ENCODE measurements around the gene TRAPPC1. TPM values are rescaled to one million over a fixed set of nuclear protein-coding genes. Genes with fewer than 3 reads are reported as not detected.

The TRAPPC1 gene
- total RNA-seq, 1 experiment from 2014 or later = 111 TPM

DNA sequence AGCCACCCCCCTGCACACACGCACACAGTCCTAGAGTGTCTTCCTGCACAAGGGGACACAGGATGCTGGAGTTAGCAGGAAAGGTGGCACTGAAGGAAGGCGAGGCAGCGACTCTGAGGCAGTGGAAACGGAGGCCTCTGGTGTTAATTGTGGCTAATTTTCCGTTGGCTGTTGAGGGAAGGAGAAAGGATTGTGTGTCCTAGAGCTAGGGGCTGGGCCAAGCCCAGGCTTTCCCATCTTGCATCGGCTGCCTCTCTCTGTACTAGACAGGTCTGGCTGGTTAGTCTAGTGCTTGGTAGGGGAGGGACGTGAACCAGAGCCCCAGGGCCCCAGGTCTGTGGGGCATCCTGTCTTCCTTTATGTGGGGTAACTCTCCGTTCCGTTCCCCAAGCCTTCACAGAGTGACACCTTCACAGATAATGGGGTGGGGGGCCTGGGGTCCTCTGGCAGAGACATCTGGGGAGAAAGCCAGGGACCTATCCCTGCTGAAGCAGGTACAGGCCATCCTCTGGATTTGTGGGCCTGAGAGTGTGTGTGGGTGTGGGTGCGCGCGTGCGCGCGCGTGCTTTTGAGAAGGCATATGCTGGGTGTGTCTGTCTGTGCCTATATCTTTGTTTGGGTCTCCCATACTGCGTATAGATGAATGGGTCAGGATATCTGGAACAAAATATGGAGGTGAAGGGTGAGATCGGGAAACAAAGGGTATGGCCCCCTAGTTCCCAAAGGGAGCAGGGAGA lies 43.4 kb downstream of the TRAPPC1 start, which contains the start of gene CHD3:
Gene CHD3 (plus strand): TSS at position 606 of the 737 bp plus-strand sequence. CDS start 212 bp downstream, outside the sequence.
- POLR2A ChIA-PET (ENCODE audit: low non-redundant PET) = no interaction called here

DNA sequence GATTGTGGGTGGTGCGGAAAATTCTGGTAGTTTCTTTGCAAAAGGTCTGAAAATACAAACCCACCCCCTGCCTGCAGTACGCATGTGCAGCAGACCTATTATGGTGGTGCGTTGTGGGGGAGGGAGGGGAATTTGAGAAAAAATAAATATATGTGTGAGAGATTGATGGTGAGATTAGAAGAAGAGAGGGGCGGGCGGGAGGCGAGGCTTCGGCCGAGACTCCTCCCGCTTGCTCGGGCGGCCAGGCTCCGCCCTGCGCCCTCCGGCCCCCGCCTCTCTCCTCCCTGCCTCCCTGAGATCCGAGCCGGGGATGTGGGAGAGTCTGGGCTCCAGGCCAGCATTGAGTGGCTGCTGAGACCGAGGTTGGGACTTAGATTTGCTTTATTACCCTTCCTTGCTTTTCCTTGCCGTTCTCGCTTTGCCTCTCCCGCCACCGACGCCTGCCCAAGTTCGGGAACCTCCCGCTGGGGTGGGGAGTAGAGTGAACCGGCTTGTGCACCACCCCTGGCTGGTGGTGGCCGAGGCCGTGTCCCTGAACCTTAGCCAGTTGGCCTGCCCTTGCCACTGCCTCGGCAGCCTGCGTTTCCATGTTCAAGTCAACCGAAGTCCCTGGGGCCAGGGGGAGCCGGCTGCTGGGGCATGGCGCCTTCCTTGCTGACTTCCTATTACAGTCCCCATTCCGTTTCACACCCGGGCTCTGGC lies 44.1 kb downstream of the TRAPPC1 start:
- ChIA-PET POLR2A (ENCODE audit: low non-redundant PET) (no interaction called here), CTCF (no interaction called here)
- Histone ChIP-seq H3K27ac (ENCODE audit: low read depth, low read length, poor library complexity, severe bottlenecking) (peak overlapping the region; percentile 96), H3K4me3 (ENCODE audit: low read depth, low read length, poor library complexity, severe bottlenecking) (peak overlapping the region; percentile 87), H3K27me3 (replicated peaks; ENCODE audit: insufficient read depth, low read depth, low read length, poor library complexity) (no peaks in the 10 kb centered on the region), H3K36me3 (ENCODE audit: insufficient read depth, low read length, poor library complexity, severe bottlenecking) (peaks cover 32% of the 10 kb centered on the region), H3K4me1 (ENCODE audit: insufficient read depth, low read length, poor library complexity, severe bottlenecking) (peaks cover 37% of the 10 kb centered on the region), H3K9me3 (ENCODE audit: low read depth, low read length, poor library complexity, severe bottlenecking) (no peaks in the 10 kb centered on the region)
- intact Hi-C loops (cut with micrococcal nuclease; ENCODE audit: unreplicated experiment) = loop anchor here (5.0 kb wide), 3 partner anchors 45 to 335 kb away; partner anchors contain the start of genes CNTROB, MPDU1 and TRAPPC1
- DNase-seq (ENCODE audit: low spot score) = peak; percentile 99
- BruUV-seq (replicated peaks) = no TSS peak
- TF ChIP-seq, protein P1, sequence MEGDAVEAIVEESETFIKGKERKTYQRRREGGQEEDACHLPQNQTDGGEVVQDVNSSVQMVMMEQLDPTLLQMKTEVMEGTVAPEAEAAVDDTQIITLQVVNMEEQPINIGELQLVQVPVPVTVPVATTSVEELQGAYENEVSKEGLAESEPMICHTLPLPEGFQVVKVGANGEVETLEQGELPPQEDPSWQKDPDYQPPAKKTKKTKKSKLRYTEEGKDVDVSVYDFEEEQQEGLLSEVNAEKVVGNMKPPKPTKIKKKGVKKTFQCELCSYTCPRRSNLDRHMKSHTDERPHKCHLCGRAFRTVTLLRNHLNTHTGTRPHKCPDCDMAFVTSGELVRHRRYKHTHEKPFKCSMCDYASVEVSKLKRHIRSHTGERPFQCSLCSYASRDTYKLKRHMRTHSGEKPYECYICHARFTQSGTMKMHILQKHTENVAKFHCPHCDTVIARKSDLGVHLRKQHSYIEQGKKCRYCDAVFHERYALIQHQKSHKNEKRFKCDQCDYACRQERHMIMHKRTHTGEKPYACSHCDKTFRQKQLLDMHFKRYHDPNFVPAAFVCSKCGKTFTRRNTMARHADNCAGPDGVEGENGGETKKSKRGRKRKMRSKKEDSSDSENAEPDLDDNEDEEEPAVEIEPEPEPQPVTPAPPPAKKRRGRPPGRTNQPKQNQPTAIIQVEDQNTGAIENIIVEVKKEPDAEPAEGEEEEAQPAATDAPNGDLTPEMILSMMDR (conservative IDR thresholded peaks at IDR 0.05; ENCODE audit: low read depth, low read length) = no peak
- TF ChIP-seq EZH2 (IDR thresholded peaks at IDR 0.05; ENCODE audit: borderline replicate concordance, low read depth, low read length, poor library complexity, severe bottlenecking) = no peak

More for the DNA sequence above, 43.4 kb downstream of the TRAPPC1 start, which contains the start of gene CHD3:
- intact Hi-C loops (cut with micrococcal nuclease; ENCODE audit: unreplicated experiment) = loop anchor here (5.0 kb wide), 3 partner anchors 44 to 334 kb away; partner anchors contain the start of genes CNTROB, MPDU1 and TRAPPC1
- peaks cover 30% of the 10 kb centered on the region for H3K4me1 ChIP-seq (ENCODE audit: insufficient read depth, low read length, poor library complexity, severe bottlenecking)
- peaks cover 39% of the 10 kb centered on the region for H3K36me3 ChIP-seq (ENCODE audit: insufficient read depth, low read length, poor library complexity, severe bottlenecking)
- H3K9me3 ChIP-seq (ENCODE audit: low read depth, low read length, poor library complexity, severe bottlenecking) = no peaks in the 10 kb centered on the region
- BruUV-seq (replicated peaks) = no TSS peak
- no peaks in the 10 kb centered on the region for H3K27me3 ChIP-seq (replicated peaks; ENCODE audit: insufficient read depth, low read depth, low read length, poor library complexity)
- CTCF ChIA-PET = no interaction called here
- peak within 1 kb of the TSS; percentile 52 for H3K4me3 ChIP-seq (ENCODE audit: low read depth, low read length, poor library complexity, severe bottlenecking)
- peak; percentile 10 for DNase-seq (ENCODE audit: low spot score)
- TF ChIP-seq, protein P1 (conservative IDR thresholded peaks at IDR 0.05; ENCODE audit: low read depth, low read length) = no peak
- no peak for TF ChIP-seq EZH2 (IDR thresholded peaks at IDR 0.05; ENCODE audit: borderline replicate concordance, low read depth, low read length, poor library complexity, severe bottlenecking)
- H3K27ac ChIP-seq (ENCODE audit: low read depth, low read length, poor library complexity, severe bottlenecking) = peak within 1 kb of the TSS; percentile 94

DNA sequence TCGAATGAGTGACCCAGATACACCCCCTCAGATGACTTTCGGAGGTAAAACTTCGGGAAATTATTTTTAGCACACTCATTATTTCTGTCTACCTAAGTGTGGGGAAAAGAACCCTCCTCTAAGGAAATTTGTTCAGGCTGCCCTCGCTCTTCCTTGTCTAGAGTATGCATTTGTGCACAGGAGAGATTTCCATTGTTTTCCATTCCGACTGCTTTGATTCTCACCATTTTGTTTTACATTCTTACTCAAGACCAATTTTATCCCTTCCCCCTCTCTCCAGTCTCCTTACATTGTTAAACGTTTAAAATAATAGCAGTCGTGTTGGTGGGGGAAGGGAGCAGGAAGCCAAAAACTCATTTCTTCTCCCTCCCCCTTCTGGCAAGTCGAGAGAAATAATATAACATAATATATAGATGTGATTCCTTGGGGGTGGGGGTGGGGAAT lies 44.7 kb downstream of the TRAPPC1 start:
- POLR2A ChIA-PET (ENCODE audit: low non-redundant PET) = no interaction called here
- Histone ChIP-seq H3K27ac (ENCODE audit: low read depth, low read length, poor library complexity, severe bottlenecking) (peak overlapping the region; percentile 96), H3K4me1 (ENCODE audit: insufficient read depth, low read length, poor library complexity, severe bottlenecking) (peaks cover 42% of the 10 kb centered on the region), H3K4me3 (ENCODE audit: low read depth, low read length, poor library complexity, severe bottlenecking) (peak overlapping the region; percentile 87), H3K9me3 (ENCODE audit: low read depth, low read length, poor library complexity, severe bottlenecking) (no peaks in the 10 kb centered on the region), H3K36me3 (ENCODE audit: insufficient read depth, low read length, poor library complexity, severe bottlenecking) (peaks cover 26% of the 10 kb centered on the region), H3K27me3 (replicated peaks; ENCODE audit: insufficient read depth, low read depth, low read length, poor library complexity) (no peaks in the 10 kb centered on the region)
- DNase-seq (ENCODE audit: low spot score) = no peak
- CTCF ChIA-PET = no interaction called here
- TF ChIP-seq EZH2 (IDR thresholded peaks at IDR 0.05; ENCODE audit: borderline replicate concordance, low read depth, low read length, poor library complexity, severe bottlenecking) = no peak
- TF ChIP-seq, protein P1 (conservative IDR thresholded peaks at IDR 0.05; ENCODE audit: low read depth, low read length) = 0 out of 2 replicates have a peak, but pooled peaks have one; percentile 19
- BruUV-seq (replicated peaks) = TSS peak; percentile 71
- intact Hi-C loops (cut with micrococcal nuclease; ENCODE audit: unreplicated experiment) = loop anchor here (5.0 kb wide), 3 partner anchors 45 to 335 kb away; partner anchors contain the start of genes CNTROB, MPDU1 and TRAPPC1
